ENCODE data around the gene ARHGDIB.

- TF ChIP-seq CTCF (conservative IDR thresholded peaks at IDR 0.05; ENCODE audit: low read depth, low read length) (no peak), RAD21 (IDR thresholded peaks at IDR 0.05; ENCODE audit: low read length) (no peak), MAFK (IDR thresholded peaks at IDR 0.05; ENCODE audit: low read depth, low read length) (no peak), RFX5 (IDR thresholded peaks at IDR 0.05; ENCODE audit: low read depth, low read length) (no peak), MXI1 (IDR thresholded peaks at IDR 0.05; ENCODE audit: borderline replicate concordance, low read depth, low read length) (no peak), POLR2A (IDR thresholded peaks at IDR 0.05; ENCODE audit: low read depth, low read length) (no peak), CHD1 (IDR thresholded peaks at IDR 0.05; ENCODE audit: low read depth, low read length) (no peak)
Observed at GRCh38 chr12:14927267-14927666, 34.1 kb downstream of the ARHGDIB start.
